HG03558 (cell line): Measurements from ENCODE around the gene ILDR2.
A peak's percentile ranks its signal among the peaks of the same experiment; 100 is the strongest.
"Not testable (repeated sequence)": the region's sequence is repeated elsewhere in the genome, so short reads cannot be mapped to it uniquely, and the experiment has no call there.

Experiments
- ATAC-seq: cut with Tn5 transposase; IDR thresholded peaks from one replicate; pipeline ENCODE4 v1.9.1; 2021; ENCODE audit warnings: moderate number of reproducible peaks; ENCODE audit not compliant: unreplicated experiment; ENCODE audit errors: extremely low read depth

ILDR2 gene

DNA sequence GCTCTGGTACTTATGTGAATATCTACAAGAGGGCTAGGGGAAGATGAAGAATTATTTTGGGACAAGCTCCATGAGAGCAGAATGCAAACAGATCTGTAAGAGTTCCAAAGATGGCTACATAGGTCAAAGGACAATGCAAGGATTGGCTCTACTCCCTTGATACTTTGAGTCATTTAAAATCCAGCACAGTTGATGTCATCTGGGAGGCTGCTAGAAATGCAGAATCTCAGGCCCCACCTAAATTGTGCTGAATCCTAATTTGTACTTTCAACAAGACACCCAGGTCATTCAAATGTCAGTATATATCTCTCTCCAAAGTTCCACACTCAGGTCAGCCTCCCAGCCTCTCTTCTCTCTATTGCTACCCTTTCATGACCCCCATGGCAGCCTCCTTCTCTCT, 75.6 kb downstream of the ILDR2 start:
- ATAC-seq, result no peak

DNA sequence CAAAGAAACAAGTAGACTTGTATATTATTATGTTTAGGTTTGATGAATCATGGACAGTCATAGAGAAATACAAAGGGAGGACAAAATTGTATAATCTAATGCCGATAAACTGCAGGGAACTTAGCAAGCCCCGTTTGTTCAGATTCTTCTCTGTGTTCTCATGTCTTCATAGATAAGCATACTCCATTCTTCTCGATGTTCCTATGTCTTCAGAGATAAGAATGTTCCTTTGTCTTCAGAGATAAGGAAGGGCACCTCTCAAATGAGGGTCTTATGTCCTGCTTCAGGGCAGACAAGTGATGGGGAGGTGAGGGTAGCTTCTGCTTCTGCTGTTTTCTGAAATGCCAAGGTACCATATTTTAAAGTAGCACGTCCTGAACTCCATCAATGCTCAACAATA, 79.6 kb downstream of the ILDR2 start:
- ATAC-seq, result no peak

DNA sequence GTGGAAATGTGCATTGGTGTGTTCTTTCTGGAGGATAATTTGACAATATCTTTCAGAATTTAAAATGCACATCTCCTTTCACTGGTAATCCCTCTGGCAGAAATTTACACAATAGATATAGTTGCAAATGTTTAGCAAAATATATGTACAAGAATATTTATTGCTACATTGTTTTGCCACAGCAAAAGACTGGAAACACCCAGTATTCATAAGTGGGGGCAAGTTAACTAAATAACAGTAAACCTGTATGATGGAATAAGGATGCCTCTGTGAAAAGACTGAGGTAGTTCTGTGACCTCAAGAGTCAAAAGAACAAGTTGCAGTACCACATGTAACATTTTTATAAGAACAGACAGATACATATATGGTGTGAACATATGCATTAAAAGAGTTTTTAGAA, 85.6 kb downstream of the ILDR2 start:
- no peak for ATAC-seq

DNA sequence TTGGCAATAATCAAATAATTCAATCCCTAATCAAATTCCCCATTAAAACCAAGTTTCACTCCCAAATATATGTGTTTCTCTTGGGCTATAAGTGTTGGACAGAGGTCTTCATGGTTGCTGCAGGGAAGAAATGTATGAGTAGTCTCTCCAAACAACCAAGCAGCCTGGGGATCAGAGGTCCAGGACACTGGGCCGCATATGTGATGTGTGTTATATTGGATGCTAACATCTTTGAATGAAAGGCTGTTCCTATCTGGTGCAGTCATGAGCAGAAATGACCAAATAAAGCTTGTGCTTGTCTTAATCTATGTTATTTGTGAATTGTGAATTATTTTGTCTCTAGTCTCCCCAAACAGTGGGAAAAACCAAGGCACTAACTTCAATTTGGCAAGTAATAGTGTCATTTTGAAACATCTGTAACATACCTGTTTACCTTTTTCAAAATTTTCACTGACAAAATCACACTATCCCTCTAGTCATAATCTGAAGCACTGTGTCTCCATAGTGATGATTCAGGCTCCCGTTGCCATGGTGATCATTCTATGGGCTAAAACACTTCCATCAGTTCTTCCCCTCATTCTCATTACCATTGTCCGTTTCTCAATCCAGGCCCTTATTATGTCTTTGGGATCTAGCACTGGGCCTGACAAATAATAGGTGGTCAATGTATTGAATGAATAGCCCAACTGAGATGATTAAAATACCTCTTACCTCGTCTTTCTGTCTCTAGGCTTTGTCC, 86.8 kb downstream of the ILDR2 start:
- no peak for ATAC-seq

DNA sequence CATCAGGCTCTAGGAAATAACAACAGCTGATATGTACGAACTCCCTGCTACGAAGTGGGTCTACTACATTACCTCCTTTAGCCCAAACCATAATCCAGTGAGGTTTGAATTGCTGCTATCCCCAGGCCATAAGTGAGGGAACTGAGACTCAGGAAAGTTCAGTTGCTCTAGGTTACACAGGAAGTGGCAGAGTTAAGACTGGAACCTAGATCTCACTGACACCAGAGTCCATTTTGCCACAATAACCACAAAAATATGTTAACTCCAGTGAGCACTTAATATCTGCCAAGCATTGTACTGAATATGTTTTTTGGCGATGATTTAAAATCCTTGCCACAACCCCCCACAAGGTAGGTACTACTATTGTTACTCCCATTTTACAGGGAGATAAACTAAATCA, 90.4 kb downstream of the ILDR2 start:
- ATAC-seq, result no peak

DNA sequence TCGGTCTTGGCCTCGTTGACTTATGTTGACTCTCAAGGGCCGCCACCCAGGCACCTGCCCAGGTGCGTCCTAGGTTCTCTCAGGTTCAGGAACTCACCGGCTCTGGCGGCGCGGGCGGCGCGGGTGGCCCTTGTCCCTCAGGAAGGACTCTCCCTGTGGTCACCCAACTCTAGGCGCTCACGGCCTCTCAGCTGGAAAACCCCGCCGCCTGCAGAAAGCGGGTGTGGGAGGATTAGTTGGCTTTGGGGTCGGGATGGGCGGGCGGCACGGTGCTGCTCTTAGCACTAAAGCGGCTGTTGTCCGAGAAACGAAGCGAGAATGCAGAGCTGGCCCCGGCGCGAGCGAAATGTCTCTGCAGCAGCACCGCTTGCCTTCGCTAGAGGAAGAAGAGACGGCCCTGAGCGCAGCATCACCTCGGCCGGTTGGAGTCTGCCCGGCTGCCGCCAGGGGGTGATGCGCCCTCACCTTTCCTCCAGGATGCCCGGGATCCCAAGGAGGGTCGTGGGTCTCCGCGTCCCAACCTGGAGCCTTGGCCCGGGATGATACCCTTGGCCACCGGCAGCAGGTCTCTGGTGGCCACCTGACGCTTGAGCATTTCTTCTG, 91.2 kb downstream of the ILDR2 start:
- ATAC-seq, result no peak

DNA sequence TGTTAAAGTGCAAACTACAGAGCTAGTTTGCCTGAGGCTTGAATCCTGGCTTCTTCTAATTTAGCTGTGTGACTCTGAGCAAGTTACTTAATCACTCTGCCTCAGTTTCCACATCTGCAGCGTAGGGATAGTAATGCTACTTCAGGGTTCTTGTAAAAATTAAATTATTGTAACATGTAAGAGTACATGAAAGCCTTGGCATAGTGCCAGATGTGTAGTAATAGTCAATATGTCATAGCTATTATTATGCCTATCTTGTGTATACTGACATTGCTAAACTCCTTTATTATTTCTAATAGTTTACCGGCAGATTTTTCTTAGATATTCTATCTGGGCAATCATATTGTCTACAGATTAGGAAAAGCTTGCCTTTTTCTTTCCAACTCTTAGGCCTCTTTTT, 92.4 kb downstream of the ILDR2 start:
- ATAC-seq, result no peak

DNA sequence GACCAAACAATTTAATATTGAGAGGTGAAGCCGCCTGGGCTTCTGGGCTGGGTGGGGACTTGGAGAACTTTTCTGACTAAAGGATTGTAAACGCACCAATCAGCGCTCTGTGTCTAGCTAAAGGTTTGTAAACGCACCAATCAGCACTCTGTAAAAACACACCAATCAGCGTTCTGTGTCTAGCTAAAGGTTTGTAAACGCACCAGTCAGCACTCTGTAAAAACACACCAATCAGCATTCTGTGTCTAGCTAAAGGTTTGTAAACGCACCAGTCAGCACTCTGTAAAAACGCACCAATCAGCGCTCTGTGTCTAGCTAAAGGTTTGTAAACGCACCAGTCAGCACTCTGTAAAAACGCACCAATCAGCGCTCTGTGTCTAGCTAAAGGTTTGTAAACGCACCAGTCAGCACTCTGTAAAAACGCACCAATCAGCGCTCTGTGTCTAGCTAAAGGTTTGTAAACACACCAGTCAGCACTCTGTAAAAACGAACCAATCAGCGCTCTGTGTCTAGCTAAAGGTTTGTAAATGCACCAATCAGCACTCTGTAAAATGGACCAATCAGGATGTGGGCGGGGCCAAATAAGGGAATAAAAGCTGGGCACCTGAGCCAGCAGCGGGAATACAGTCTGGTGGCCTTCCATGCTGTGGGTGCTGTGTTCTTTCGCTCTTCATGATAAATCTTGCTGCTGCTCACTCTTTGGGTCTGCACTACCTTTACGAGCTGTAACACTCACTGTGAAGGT, 97.0 kb downstream of the ILDR2 start:
- not testable (repeated sequence) for ATAC-seq

DNA sequence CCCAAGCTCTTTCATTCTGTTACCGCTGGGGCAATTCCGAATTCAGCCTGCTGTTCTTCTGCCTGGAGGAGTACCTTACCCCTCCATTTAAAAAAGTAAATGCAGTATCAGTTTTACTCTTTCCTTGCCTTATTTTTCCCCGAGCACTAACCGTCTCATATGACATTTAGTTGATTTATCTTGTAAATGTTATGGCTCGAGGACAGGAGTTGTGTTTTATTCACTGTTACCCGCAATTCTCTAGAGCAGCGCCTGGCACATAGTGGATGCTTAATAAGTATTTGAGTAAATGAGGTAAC, 98.9 kb downstream of the ILDR2 start:
- peak; percentile 2 for ATAC-seq

DNA sequence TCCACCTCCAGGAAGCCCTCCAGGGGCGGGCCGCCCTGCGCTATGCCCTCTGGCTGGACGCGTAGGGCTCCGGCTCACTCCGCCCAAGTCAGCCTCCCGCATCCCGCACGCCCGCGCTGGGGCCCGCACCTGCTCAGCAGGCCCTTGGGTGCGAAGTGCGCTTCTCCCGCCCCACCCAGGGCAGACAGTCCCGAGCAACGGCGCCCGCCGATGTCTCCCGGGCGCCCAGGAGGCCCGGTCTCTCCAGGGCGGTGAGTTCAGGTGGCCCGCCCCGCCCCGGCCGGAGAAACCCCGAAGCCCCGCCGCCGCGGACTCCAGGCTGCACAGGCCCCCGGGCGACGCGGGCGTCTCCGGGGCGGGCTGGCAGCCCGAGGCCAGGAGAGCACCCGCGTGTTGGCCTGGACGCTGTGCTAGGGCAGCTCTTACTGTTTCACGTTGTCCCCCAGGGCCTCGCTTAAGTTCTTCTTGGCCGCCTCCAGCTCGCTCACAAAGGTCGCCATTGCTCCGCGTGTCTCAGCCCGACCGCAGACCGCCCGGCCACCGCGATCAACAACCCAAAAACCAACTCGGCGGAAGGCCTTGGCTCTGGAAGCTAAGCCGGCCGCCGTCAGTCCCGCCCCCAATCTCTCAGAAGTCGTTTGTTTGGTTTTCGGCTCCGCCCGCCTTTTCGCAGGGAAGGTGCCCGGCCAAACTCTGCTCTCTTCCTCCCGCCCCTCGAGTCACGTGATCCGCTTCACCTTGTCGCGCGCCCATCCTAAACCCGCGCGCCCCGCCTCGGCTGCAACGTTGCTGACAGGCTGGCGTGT, 99.4 kb downstream of the ILDR2 start, which contains the start of gene TADA1:
Gene TADA1 (minus strand): TSS at position 531 of the 806 bp plus-strand sequence. CDS start 31 bp downstream, at position 500.
- ATAC-seq, result peak; percentile 83

DNA sequence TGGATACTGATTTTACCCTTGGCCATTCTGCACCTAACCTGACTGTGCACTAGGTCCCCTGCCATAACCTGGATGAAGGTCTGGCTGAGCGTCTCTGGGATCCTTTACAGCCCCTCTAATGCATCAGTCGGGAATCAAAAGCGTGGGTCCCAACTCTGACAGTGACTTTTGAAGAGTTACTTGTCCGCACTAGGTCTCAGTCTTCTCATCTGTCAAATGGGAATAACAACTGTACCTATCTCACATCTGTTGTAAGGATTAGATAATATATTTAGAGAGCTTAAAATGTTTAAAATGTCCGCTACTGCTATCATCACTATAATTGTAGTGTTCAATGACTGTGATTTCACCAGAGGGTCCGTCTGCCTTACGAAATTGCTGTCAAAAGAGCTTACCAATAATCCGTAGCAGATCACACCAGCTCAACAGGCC, 100.0 kb downstream of the ILDR2 start:
- ATAC-seq, result no peak

DNA sequence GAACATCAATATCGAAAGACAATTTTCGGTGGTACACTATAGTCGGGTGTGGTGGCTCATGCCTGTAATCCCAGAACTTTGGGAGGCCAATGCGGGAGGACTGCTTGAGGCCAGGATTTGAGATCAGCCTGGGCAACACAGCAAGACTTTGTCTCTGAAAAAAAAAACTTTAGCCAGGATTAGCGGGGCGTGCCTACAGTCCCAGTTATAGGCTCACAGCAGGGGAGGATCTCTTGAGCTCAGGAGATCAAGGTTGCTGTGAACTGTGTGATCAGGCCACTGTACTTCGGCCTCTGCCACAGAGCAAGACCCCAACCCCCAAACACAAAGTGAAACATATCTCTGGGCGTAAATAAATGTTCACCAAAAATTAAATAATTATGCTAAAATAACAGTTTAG, 100.9 kb downstream of the ILDR2 start:
- ATAC-seq, result no peak

DNA sequence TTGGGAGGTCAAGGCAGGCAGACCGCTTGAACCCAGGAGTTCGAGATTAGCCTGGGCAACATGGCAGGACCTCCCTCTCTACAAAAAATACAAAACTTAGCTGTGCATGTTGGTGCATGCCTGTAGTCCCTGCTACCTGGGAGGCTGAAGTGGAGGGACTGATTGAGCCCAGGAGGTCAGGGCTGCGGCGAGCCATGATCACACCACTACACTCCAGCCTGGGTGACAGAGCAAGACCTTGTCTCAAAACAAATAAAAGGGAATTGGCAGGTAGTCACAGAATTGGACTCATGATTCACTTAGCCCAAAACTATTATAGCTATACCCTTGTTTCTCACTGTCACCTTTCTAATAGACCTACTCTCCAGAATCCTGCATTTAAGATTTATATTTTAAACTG, 104.8 kb downstream of the ILDR2 start:
- ATAC-seq, result no peak

DNA sequence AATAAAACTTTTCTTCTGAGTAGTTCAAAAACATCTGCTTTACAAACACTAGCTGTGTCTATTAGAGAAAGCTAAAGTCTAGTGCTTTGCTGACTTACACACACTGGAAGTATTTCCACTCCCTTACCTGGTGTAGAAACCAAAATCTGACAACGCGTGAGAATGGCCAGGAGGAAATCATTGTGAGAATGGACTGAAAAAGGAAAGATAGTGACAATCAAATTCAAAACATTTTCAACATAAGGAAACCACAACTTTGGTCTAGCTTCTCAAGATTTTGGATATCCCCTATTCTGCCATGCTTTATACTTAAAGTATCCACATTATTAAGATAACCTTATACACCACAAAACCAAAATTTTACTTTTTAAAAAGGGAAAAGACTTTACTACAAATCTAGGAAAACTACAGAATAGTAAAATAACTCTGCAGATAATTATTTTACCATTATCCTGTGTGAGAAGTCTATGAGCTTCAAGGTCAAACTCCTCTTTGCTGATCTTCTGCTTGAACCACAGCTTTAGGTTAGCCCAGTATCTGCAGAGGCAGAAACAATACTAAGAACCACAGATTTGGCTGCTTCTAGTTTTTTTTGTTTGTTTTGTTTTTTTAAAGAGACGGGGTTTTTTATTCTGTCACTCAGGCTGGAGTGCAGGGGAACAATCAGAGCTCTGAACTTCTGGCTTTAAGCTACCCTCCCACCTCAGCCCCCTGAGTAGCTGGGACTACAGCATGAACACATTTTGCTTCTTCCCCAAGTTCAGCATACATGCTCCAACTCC, 105.8 kb downstream of the ILDR2 start:
- no peak for ATAC-seq

DNA sequence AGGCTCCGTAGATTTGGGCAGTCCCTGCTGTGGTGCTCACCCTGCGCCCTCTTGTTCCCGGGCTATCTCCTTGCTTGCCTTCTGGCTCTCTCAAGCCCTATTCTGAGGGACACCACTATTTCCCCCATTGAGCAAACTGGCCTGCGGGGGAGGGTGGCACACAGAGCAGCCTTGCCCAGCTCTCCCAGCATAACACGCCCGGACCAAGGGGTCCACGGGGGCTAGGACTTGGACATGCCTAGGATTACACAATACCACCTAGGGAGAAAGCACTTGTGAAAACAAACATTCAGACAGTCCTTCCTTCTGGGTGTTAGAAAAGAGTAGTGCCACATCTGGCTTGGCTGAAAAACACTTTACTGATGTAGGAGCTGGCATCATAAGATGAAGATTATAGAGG, 106.7 kb downstream of the ILDR2 start:
- no peak for ATAC-seq

DNA sequence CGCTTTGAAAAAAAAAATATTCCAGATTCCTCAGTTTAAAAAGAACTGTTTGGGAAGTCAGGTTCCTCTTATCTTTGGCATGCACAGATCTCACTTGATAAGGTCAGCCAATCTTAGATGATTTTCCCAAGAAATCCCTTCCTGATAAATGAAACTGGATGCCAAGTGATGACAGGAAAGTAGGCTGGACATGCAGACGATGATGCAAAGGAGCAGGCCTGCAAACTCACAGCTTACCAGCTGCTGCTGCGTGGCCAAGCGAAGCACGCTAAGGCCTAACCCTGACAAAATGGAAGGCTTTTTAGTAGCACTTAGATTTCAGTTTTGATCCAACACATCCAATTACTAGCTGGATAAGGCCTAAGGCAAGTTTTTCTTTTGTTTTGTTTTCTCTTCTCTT, 109.4 kb downstream of the ILDR2 start:
- ATAC-seq, result no peak

DNA sequence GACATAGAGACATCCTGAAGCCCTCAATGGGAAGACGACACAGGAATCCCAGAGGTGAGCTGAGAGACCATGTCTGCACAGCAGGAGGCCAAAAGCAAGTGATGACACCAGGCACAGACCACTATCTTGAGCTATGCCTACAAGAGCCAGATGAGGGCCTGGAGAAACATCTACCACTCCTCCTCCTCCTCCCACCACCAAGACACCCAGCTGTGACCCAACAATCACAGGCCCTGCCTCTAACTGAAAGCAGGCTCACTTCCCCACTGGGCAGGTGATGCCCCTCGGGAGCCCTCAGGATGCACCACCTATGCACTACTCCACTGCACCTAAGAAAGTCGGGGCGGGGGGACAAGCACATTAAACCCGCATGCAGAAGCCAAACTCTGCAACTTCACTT, 115.7 kb downstream of the ILDR2 start:
- no peak for ATAC-seq

DNA sequence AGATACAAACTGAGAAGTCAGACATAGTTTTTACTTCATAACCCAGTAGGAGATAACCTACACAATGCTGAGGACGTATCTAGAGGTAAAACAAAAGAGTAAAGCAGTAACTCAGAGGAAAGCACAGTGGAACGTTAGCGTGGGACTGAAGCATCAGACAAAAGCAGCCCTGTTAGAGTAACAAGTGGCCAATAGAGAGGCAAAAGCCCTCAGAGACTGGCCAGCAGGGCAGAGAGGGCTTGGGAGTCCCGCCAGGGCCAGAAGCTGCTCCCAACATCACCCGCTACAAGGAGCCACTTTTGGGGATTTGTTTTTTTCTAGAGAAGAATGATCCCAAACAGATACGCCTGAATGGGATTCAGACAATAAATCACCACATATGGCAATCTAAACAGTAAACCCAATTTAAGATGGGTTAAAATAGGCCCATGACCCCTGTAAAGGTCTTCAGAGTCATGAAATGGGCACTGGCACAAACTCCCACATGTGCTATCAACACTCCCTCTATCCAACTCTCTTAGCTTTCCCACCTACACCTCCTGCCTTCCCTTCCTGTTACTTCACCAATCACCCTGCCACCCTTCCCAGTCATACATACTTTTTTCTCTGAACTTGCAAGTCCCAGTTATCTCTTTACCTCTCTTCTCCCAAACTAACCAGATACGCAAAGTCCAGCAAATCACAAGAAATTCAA, 116.5 kb downstream of the ILDR2 start:
- no peak for ATAC-seq
